DMS53 treated with DMSO at 0.1 percent for 48 hours (cell line): ENCODE results near the gene HSPA12B.
"Not testable (repeated sequence)": the region's sequence is repeated elsewhere in the genome, so short reads cannot be mapped to it uniquely, and the experiment has no call there.

ENCODE experiments used
- DNase-seq: peaks from one replicate; lab custom pipeline; 2025; ENCODE audit not compliant: unreplicated experiment; lab: John Stamatoyannopoulos, UW

HSPA12B gene

DNA sequence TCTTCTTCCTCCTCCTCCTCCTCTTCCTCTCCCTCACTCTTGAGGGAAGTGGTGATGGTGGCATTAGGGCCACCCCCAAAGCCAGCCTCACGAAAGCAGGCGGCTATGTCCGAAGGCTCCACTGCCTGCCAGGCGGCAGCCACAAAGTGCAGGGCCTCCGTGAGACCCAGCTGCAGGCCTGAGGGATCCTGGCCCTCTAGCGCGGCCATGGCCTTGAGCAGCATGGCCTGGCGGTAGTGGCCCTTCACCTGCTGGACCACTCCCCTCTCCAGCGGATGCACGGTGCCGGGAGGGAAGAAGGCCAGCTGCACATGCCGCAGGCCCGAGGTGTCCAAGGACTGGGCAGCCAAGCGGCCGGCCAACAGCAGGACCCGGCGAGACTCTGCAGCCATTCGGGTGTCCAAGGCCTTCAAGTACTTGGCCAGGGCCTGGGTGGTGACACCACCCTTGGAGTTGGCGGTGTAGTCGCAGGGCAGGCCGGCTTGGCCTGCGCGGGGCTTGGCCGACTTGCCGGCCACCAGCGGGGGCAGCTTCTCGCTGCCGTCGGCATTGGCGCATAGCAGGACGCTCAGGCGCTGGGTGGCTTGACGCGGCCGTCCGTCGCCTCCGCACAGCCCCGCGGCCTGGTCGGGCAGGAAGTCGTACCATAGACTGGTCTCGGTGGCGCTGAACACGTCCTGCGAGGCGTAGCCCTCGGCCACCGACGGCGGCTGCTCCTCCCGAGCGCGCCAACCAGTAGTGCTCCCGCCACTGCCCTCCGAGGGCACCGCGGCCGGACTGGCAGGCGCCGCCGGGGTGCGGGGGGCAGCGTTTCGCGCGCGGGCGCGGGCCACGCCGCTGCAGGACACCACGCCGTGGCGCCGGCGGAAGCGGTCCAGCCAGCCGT, 53.0 kb downstream of the HSPA12B start:
- no peak for DNase-seq

GRCh38 chr20:3786126-3786484, 53.6 kb downstream of the HSPA12B start:
- no peak for DNase-seq

- peak; percentile 77 for DNase-seq
Measured at GRCh38 chr20:3786665-3787323, 54.3 kb downstream of the HSPA12B start, which contains the start of gene CENPB. Gene CENPB (minus strand): TSS chr20:3786740. CDS start chr20:3786483, 257 bp downstream.

DNA sequence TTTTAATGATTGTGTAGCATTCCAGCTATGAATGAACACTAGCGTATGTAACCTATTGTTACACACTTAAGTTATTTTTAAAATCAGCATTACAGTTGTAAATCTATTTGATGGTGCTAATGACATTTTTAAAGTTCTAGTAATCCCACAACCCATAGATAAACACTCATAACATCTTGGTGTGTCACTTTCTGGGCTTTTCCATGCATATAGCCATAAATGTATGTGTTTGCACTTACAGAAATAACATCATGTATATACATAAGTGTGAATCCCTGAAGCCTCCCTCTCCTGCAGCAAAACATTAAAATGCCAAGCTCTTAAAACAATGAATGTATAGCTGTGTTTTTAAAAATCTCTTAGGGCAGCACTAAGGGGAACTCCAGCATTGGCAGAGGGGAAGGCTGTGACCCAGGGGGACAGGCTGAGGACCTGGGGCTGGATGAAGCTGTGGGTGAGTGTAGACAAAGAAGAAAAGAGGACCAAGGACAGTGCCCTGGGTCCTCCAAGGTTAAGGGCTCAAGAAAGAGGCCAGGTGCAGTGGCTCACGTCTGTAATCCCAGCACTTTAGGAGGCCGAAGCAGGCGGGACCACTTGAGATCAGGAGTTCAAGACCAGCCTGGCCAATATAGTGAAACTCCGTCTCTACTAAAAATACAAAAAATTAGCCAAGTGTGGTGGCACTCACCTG, 55.0 kb downstream of the HSPA12B start:
- no peak for DNase-seq

- no peak for DNase-seq
Measured at GRCh38 chr20:3788685-3789155, 56.2 kb downstream of the HSPA12B start.

- not testable (repeated sequence) for DNase-seq
Measured at GRCh38 chr20:3789201-3789600, 56.7 kb downstream of the HSPA12B start.

GRCh38 chr20:3794168-3794567, 61.7 kb downstream of the HSPA12B start:
- not testable (repeated sequence) for DNase-seq

DNA sequence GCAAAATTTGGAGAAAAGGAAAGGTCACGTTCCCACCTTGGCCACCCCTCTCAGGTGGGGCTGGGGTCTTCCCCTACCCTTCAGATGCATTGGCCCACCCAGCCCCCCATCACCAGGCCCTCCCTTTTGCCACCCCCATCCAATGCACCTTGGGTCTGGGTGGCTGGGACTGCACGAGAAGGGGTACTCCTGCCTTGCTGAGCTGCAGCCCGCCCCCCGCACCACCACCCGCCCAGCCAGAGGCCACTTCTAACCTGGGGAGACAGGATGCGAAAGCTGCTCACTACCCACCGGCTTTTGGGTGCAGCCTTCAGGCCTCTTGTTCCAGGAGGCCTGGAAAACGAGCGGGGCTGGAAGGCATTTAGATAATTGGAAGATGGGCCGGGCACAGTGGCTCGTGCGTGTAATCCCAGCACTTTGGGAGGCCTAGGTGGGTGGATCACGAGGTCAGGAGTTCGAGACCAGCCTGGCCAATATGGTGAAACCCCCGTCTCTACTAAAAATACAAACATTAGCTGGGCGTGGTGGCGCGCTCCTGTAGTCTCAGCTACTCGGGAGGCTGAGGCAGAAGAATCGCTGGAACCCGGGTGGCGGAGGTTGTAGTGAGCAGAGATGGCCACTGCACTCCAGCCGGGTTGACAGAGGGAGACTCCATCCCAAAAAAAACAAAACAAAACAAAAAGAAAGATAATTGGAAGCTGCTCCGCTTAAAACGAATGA, 62.4 kb downstream of the HSPA12B start:
- no peak for DNase-seq

DNA sequence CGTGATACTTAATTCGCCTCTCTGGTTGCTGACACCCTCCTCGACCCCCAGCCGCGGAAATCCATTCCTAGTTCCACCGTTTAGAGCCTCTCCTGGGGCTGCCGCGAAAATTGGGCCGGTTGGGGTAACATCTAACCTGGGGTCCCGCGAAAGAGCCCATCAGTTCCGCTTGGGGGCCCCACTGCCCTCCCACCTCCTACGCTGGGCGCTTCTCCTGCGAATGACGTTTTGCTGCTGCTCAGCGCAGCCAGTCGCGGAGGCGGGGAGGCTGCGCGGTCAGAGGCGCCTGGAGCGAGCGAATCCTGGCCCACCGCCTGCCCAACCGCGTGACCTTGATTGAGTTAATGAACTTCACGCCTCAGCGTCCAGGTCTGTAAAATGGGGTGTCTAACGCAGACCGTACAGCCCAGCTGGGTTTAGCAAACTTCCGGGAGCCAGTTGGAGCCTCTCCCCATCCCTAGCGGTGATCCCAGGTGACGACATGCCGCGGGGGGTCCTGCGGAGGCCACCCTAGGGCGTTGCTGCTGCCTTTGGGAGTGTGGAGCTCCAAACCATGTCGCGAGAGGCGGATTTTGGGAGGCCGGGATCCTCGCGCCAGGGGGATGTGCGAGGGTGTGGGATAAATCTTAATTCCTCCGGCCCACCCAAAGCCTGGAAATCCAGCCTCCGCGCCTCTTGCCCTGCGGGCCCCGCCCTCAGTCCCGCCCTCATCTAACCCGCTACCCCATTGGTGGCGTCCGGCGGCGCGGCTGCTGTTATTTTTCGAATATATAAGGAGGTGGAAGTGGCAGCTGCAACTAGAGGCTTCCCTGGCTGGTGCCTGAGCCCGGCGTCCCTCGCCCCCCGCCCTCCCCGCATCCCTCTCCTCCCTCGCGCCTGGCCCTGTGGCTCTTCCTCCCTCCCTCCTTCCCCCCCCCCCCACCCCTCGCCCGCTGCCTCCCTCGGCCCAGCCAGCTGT, 63.3 kb downstream of the HSPA12B start, which contains the start of gene CDC25B:
Gene CDC25B (plus strand): TSS at position 800 of the 958 bp plus-strand sequence. CDS start 222 bp downstream, outside the sequence.
- DNase-seq = peak; percentile 85

GRCh38 chr20:3796477-3797225, 64.2 kb downstream of the HSPA12B start:
- DNase-seq = no peak

GRCh38 chr20:3797226-3797545, 64.7 kb downstream of the HSPA12B start:
- DNase-seq = no peak

- DNase-seq = no peak
Measured at GRCh38 chr20:3797592-3798372, 65.3 kb downstream of the HSPA12B start.

GRCh38 chr20:3798373-3798768, 65.9 kb downstream of the HSPA12B start:
- DNase-seq = no peak

GRCh38 chr20:3798908-3799248, 66.4 kb downstream of the HSPA12B start:
- no peak for DNase-seq

DNA sequence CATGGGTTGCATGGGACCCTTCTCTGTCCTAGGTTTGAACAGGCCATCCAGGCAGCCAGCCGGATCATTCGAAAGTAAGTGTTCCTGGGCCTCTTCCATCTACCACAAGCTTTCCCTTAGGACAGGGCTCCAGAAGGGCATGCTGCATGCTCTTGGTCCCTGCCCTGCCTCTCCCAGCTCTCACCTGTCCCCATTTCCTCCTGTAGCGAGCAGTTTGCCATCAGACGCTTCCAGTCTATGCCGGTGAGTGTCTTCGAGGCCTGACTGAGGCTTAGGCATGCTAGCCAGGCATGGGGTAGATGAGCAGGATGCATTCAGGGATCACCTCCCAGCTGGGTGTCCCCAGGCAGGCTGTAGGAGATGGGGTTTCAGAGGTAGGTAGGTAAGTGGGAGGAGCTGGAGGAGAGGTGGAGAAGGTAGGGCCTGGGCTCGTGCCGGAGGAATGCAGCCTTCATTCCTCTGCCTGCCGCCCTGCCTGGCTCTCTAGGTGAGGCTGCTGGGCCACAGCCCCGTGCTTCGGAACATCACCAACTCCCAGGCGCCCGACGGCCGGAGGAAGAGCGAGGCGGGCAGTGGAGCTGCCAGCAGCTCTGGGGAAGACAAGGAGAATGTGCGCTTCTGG, 67.9 kb downstream of the HSPA12B start:
- DNase-seq = peak; percentile 33

- no peak for DNase-seq
Measured at GRCh38 chr20:3800878-3801260, 68.4 kb downstream of the HSPA12B start.

GRCh38 chr20:3801299-3801698, 68.8 kb downstream of the HSPA12B start:
- DNase-seq = no peak

DNA sequence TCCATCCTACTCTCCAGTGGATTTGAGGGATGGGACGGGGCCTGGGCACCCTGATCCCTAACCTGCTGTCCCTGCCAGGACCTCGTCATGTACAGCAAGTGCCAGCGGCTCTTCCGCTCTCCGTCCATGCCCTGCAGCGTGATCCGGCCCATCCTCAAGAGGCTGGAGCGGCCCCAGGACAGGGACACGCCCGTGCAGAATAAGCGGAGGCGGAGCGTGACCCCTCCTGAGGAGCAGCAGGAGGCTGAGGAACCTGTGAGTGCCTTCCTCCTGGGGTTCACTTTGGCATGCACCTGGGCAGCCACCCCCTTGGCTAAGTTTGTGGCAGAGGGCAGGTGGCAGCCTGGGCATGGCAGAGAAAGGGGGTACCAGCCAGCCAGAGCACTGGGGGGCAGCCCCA, 69.4 kb downstream of the HSPA12B start:
- no peak for DNase-seq
